ENCODE results near the gene DSTN. TPM values are rescaled to one million over a fixed set of nuclear protein-coding genes. Genes with fewer than 3 reads are reported as not detected.

The DSTN gene
- total RNA-seq, 3 donors from 2014 or later = 180 to 384 (median 272) TPM

GRCh38 chr20:17557675-17558006 is 12.2 kb upstream of the DSTN start:
- no peak for TF ChIP-seq CTCF (IDR thresholded peaks at IDR 0.05)
- peak in 1 of 3 donors; percentile 73 for TF ChIP-seq POLR2AphosphoS5 (IDR thresholded peaks at IDR 0.05)
- H3K27ac ChIP-seq = peak overlapping the region; percentile 92 to 93
- H3K4me1 ChIP-seq = peaks cover 9 to 13% of the 10 kb centered on the region in 2 donors
- intact Hi-C loops (cut with DNase I; ENCODE audit: low total_unique reads) = loop anchor here (1.0 kb wide), 1 partner anchor 15 kb away; no protein-coding TSS in a partner anchor
- no peaks in the 10 kb centered on the region for H3K9me3 ChIP-seq
- peak in 1 of 2 donors; percentile 78 for DNase-seq (ENCODE audit: low spot score in 2 of 2)
- H3K36me3 ChIP-seq = no peaks in the 10 kb centered on the region
- H3K27me3 ChIP-seq = no peaks in the 10 kb centered on the region
- H3K4me3 ChIP-seq = peak overlapping the region in 2 of 3 donors; percentile 10 to 44

GRCh38 chr20:17558154-17558940 is 11.5 kb upstream of the DSTN start:
- no peak for DNase-seq (ENCODE audit: low spot score in 2 of 2)

GRCh38 chr20:17558941-17559304 is 11.0 kb upstream of the DSTN start:
- no peak for DNase-seq (ENCODE audit: low spot score in 2 of 2)
- no peaks in the 10 kb centered on the region for H3K36me3 ChIP-seq
- TF ChIP-seq POLR2AphosphoS5 (IDR thresholded peaks at IDR 0.05) (no peak), POLR2A (IDR thresholded peaks at IDR 0.05) (no peak), CTCF (IDR thresholded peaks at IDR 0.05) (no peak)
- H3K27ac ChIP-seq = peak overlapping the region; percentile 92 to 93
- peaks cover 9 to 13% of the 10 kb centered on the region in 2 donors for H3K4me1 ChIP-seq
- no peak overlapping the region for H3K4me3 ChIP-seq
- intact Hi-C loops (cut with DNase I; ENCODE audit: low total_unique reads) = no loop called here
- H3K27me3 ChIP-seq = no peaks in the 10 kb centered on the region
- no peaks in the 10 kb centered on the region for H3K9me3 ChIP-seq

More at GRCh38 chr20:17558154-17558940, 11.5 kb upstream of the DSTN start:
- TF ChIP-seq CTCF (IDR thresholded peaks at IDR 0.05) (no peak), POLR2AphosphoS5 (IDR thresholded peaks at IDR 0.05) (peak in 1 of 3 donors; percentile 44)
- H3K27ac ChIP-seq = peak overlapping the region; percentile 92 to 93
- peak overlapping the region in 1 of 3 donors; percentile 31 for H3K4me3 ChIP-seq
- H3K27me3 ChIP-seq = no peaks in the 10 kb centered on the region
- H3K4me1 ChIP-seq = peaks cover 9 to 13% of the 10 kb centered on the region in 2 donors
- intact Hi-C loops (cut with DNase I; ENCODE audit: low total_unique reads) = no loop called here
- H3K36me3 ChIP-seq = no peaks in the 10 kb centered on the region
- no peaks in the 10 kb centered on the region for H3K9me3 ChIP-seq

- H3K9me3 ChIP-seq = no peaks in the 10 kb centered on the region
- peaks cover 9 to 13% of the 10 kb centered on the region in 2 donors for H3K4me1 ChIP-seq
- H3K27ac ChIP-seq = peak overlapping the region; percentile 92 to 93
- no peaks in the 10 kb centered on the region for H3K36me3 ChIP-seq
- DNase-seq (ENCODE audit: low spot score in 2 of 2) = no peak
- no peak overlapping the region for H3K4me3 ChIP-seq
- no peak for TF ChIP-seq POLR2A (IDR thresholded peaks at IDR 0.05)
- TF ChIP-seq POLR2AphosphoS5 (IDR thresholded peaks at IDR 0.05) = no peak
- TF ChIP-seq CTCF (IDR thresholded peaks at IDR 0.05) = no peak
- no peaks in the 10 kb centered on the region for H3K27me3 ChIP-seq
- intact Hi-C loops (cut with DNase I; ENCODE audit: low total_unique reads) = no loop called here
These were observed 10.5 kb upstream of the DSTN start for GRCh38 chr20:17559338-17559737.

GRCh38 chr20:17560344-17561074 is 9.4 kb upstream of the DSTN start:
- no peaks in the 10 kb centered on the region for H3K9me3 ChIP-seq
- H3K4me1 ChIP-seq = peaks cover 9 to 13% of the 10 kb centered on the region in 2 donors
- TF ChIP-seq CTCF (IDR thresholded peaks at IDR 0.05) (no peak), POLR2A (IDR thresholded peaks at IDR 0.05) (no peak), POLR2AphosphoS5 (IDR thresholded peaks at IDR 0.05) (no peak)
- H3K27me3 ChIP-seq = no peaks in the 10 kb centered on the region
- H3K27ac ChIP-seq = peak overlapping the region in 1 of 2 donors; percentile 12
- no peak for DNase-seq (ENCODE audit: low spot score in 2 of 2)
- H3K36me3 ChIP-seq = no peaks in the 10 kb centered on the region
- no peak overlapping the region for H3K4me3 ChIP-seq
- intact Hi-C loops (cut with DNase I; ENCODE audit: low total_unique reads) = loop anchor here (1.0 kb wide), 1 partner anchor 33 kb away; no protein-coding TSS in a partner anchor

All from breast epithelium (tissue), 4 donors.